ENCODE results near the gene VPS50.

The VPS50 gene

GRCh38 chr7:93198472-93198871 is 33.7 kb upstream of the VPS50 start:
- Mint-ChIP-seq H3K36me3 (ENCODE audit: low read depth) (no peaks in the 10 kb centered on the region), H3K27me3 (ENCODE audit: low read depth, poor library complexity) (peaks cover 41% of the 10 kb centered on the region), H3K4me1 (no peaks in the 10 kb centered on the region), H3K9me3 (no peaks in the 10 kb centered on the region), H3K27ac (no peak overlapping the region), H3K4me3 (no peak overlapping the region)
- no peak for DNase-seq
- no peak for TF ChIP-seq CTCF (IDR thresholded peaks at IDR 0.05)

- H3K4me1 Mint-ChIP-seq, result no peaks in the 10 kb centered on the region
- no peak for DNase-seq
- TF ChIP-seq CTCF (IDR thresholded peaks at IDR 0.05), result no peak
- no peak overlapping the region for H3K4me3 Mint-ChIP-seq
- H3K9me3 Mint-ChIP-seq, result no peaks in the 10 kb centered on the region
- no peak overlapping the region for H3K27ac Mint-ChIP-seq
- H3K36me3 Mint-ChIP-seq (ENCODE audit: low read depth), result no peaks in the 10 kb centered on the region
- peaks cover 53% of the 10 kb centered on the region for H3K27me3 Mint-ChIP-seq (ENCODE audit: low read depth, poor library complexity)
These were observed 29.4 kb upstream of the VPS50 start for GRCh38 chr7:93202594-93203250.

- H3K27me3 Mint-ChIP-seq (ENCODE audit: low read depth, poor library complexity), result peaks cover 60% of the 10 kb centered on the region
These were observed 28.7 kb upstream of the VPS50 start for GRCh38 chr7:93203496-93203895.

GRCh38 chr7:93205046-93205445 is 27.1 kb upstream of the VPS50 start:
- Mint-ChIP-seq H3K4me3 (no peak overlapping the region), H3K9me3 (no peaks in the 10 kb centered on the region), H3K27me3 (ENCODE audit: low read depth, poor library complexity) (peaks cover 60% of the 10 kb centered on the region), H3K27ac (no peak overlapping the region), H3K36me3 (ENCODE audit: low read depth) (no peaks in the 10 kb centered on the region), H3K4me1 (no peaks in the 10 kb centered on the region)
- no peak for DNase-seq
- TF ChIP-seq CTCF (IDR thresholded peaks at IDR 0.05), result no peak

More at GRCh38 chr7:93203496-93203895, 28.7 kb upstream of the VPS50 start:
- no peaks in the 10 kb centered on the region for H3K36me3 Mint-ChIP-seq (ENCODE audit: low read depth)
- no peaks in the 10 kb centered on the region for H3K4me1 Mint-ChIP-seq
- TF ChIP-seq CTCF (IDR thresholded peaks at IDR 0.05), result no peak
- no peak for DNase-seq
- H3K9me3 Mint-ChIP-seq, result no peaks in the 10 kb centered on the region
- no peak overlapping the region for H3K27ac Mint-ChIP-seq
- no peak overlapping the region for H3K4me3 Mint-ChIP-seq

- H3K4me1 Mint-ChIP-seq, result no peaks in the 10 kb centered on the region
- no peak overlapping the region for H3K27ac Mint-ChIP-seq
- H3K9me3 Mint-ChIP-seq, result no peaks in the 10 kb centered on the region
- no peak for DNase-seq
- H3K4me3 Mint-ChIP-seq, result no peak overlapping the region
- no peaks in the 10 kb centered on the region for H3K36me3 Mint-ChIP-seq (ENCODE audit: low read depth)
- H3K27me3 Mint-ChIP-seq (ENCODE audit: low read depth, poor library complexity), result peaks cover 69% of the 10 kb centered on the region
- TF ChIP-seq CTCF (IDR thresholded peaks at IDR 0.05), result no peak
These were observed 20.8 kb upstream of the VPS50 start for GRCh38 chr7:93211228-93211818.

GRCh38 chr7:93212881-93213280 is 19.3 kb upstream of the VPS50 start:
- TF ChIP-seq CTCF (IDR thresholded peaks at IDR 0.05), result no peak
- no peaks in the 10 kb centered on the region for H3K4me1 Mint-ChIP-seq
- H3K27ac Mint-ChIP-seq, result no peak overlapping the region
- H3K9me3 Mint-ChIP-seq, result no peaks in the 10 kb centered on the region
- no peaks in the 10 kb centered on the region for H3K36me3 Mint-ChIP-seq (ENCODE audit: low read depth)
- H3K4me3 Mint-ChIP-seq, result no peak overlapping the region
- DNase-seq, result no peak
- peaks cover 66% of the 10 kb centered on the region for H3K27me3 Mint-ChIP-seq (ENCODE audit: low read depth, poor library complexity)

Measured in nephron progenitor cell (in vitro differentiated cells).